HepG2 (cell line): Measurements from ENCODE around the gene SMTNL2.

Experiments used
- EZH2 ChIP-seq: conservative IDR thresholded peaks from 2 replicates; pipeline ENCODE4 v1.6.1; 2012; ENCODE audit warnings: mild to moderate bottlenecking, low read depth, low read length, moderate library complexity
- FOSL1 ChIP-seq: sonication (generic); formaldehyde crosslinking; IDR thresholded peaks from 2 replicates; pipeline ENCODE4 v1.9.0; 2021; ENCODE audit warnings: missing genetic modification reagents, borderline replicate concordance
- MYNN ChIP-seq: sonication (generic); formaldehyde crosslinking; IDR thresholded peaks from 2 replicates; pipeline ENCODE4 v1.4.0; 2020; ENCODE audit warnings: mild to moderate bottlenecking, low read depth, missing genetic modification reagents
- NPAS2 ChIP-seq: sonication (generic); formaldehyde crosslinking; IDR thresholded peaks from 2 replicates; pipeline ENCODE4 v1.8.0; 2022; ENCODE audit warnings: mild to moderate bottlenecking, missing genetic modification reagents, borderline replicate concordance
- PTBP1 ChIP-seq: fragments of 200-400 bp; formaldehyde crosslinking; IDR thresholded peaks from 2 replicates; pipeline ENCODE4 v1.6.1; 2018; ENCODE audit warnings: low read length, low read depth; ENCODE audit not compliant: poor library complexity, severe bottlenecking
- RAD21 ChIP-seq: fragments of 450-650 bp; formaldehyde crosslinking; IDR thresholded peaks from 2 replicates; pipeline ENCODE4 v1.5.0; 2020; ENCODE audit warnings: mild to moderate bottlenecking
- SP1 ChIP-seq, 2 experiments: fragments of 450-650 bp in 1 of 2; sonication (generic) in 1 of 2; formaldehyde crosslinking in 1 of 2; IDR thresholded peaks; 2 replicates each; pipeline versions ENCODE4 v1.4.0 to v1.6.1; 2016 to 2020; ENCODE audit warnings: missing genetic modification reagents in 1 of 2
- TCF7L2 ChIP-seq: IDR thresholded peaks from 2 replicates; pipeline ENCODE4 v1.6.1; 2011; ENCODE audit warnings: mild to moderate bottlenecking, low read depth, low read length, moderate library complexity
- U2AF2 ChIP-seq: fragments of 200-400 bp; formaldehyde crosslinking; IDR thresholded peaks from 2 replicates; pipeline ENCODE4 v1.6.1; 2017; ENCODE audit warnings: low read depth, mild to moderate bottlenecking, low read length
- ZNF263 ChIP-seq: sonication (generic); formaldehyde crosslinking; IDR thresholded peaks from 2 replicates; pipeline ENCODE4 v1.4.0; 2020; ENCODE audit warnings: missing genetic modification reagents
- TF ChIP-seq, protein P1 (sequence below), 2 experiments: sonication (generic) in 1 of 2; formaldehyde crosslinking in 1 of 2; IDR thresholded peaks; 2 replicates each; pipeline versions ENCODE4 v1.4.0 to v1.6.1; 2018 to 2020; ENCODE audit warnings: missing genetic modification reagents in 2 of 2, borderline replicate concordance in 1 of 2, low read depth in 1 of 2, mild to moderate bottlenecking in 1 of 2, missing biosample characterization in 1 of 2

DNA sequence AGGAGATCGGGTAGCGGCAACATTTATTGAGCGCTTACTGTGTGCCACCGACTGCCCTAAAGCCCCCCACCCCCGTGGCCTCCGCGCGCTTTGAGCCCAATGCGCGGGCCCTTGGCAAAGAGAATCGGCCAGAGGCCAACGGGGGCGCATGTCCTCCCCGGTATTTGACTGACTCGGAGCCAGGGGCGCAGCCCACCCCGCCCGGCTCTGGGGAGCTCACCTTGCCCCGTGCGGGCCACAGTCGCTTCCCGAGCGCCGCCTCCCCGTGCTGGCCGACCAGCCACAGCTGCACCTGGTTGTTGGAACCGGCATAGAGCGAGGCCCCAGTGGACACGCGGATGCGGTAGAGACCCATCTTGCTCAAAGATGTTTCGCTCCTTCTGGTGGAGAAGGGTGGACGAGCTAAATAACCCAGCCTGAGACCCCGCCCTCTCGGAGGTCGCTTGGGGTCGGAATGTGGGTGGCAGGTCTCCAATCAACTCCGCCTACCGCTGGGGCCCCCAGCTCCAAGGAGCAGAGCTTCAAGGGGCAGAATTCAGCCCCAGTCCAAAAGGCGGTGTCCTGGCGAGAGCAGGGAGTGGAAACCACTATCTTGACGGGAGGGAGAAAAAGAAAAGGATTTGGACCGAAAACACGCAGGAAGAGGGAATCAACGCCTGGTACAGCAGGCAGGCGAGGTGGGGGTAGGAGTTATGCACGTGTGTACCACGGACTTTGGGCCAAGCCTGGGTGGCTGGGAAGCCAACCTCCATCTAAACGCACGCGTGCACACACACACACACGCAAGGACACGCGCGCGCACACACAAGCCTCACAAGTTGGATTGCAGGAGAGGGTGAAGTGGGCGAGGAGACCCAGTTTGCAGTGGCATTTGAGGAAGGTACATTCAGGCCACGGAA, 57.2 kb downstream of the SMTNL2 start, which contains the start of gene ALOX15:
- no peak for TF ChIP-seq RAD21 (CRISPR knock-in tag)
- no peak for TF ChIP-seq U2AF2
- TF ChIP-seq SP1 (IDR thresholded peaks at IDR 0.05): no peak
- no peak for TF ChIP-seq SP1 (CRISPR knock-in tag; IDR thresholded peaks at IDR 0.05)
- no peak for TF ChIP-seq EZH2
- TF ChIP-seq ZNF263: no peak
- TF ChIP-seq NPAS2 (CRISPR knock-in tag): no peak
- TF ChIP-seq, protein P1, sequence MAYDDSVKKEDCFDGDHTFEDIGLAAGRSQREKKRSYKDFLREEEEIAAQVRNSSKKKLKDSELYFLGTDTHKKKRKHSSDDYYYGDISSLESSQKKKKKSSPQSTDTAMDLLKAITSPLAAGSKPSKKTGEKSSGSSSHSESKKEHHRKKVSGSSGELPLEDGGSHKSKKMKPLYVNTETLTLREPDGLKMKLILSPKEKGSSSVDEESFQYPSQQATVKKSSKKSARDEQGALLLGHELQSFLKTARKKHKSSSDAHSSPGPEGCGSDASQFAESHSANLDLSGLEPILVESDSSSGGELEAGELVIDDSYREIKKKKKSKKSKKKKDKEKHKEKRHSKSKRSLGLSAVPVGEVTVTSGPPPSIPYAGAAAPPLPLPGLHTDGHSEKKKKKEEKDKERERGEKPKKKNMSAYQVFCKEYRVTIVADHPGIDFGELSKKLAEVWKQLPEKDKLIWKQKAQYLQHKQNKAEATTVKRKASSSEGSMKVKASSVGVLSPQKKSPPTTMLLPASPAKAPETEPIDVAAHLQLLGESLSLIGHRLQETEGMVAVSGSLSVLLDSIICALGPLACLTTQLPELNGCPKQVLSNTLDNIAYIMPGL (CRISPR knock-in tag; IDR thresholded peaks at IDR 0.05; ENCODE audit: borderline replicate concordance in 1 of 2, low read depth in 1 of 2): no peak
- no peak for TF ChIP-seq TCF7L2
- no peak for TF ChIP-seq FOSL1 (CRISPR knock-in tag)
- no peak for TF ChIP-seq PTBP1
- no peak for TF ChIP-seq MYNN
